OCI-LY3 (cell line): ENCODE results near the gene JMJD8.

Experiments
- H2AFZ ChIP-seq: fragments of 200-600, 300-600 bp; shearing (Covaris generic); 2 replicates; pipeline ENCODE4 v1.6.0; 2014; ENCODE audit warnings: antibody characterized with exemption, low read depth, low read length
- H3K27ac ChIP-seq: fragments of 200-600, 300-600 bp; sonication (generic); 2 replicates; pipeline ENCODE4 v1.5.1; 2014; ENCODE audit warnings: mild to moderate bottlenecking, low read length, moderate library complexity, mixed read lengths
- H3K27me3 ChIP-seq: fragments of 200-600, 300-600 bp; sonication (generic); 2 replicates; pipeline ENCODE4 v1.6.1; 2014; ENCODE audit warnings: low read depth, low read length, mixed read lengths
- H3K36me3 ChIP-seq: fragments of 200-600, 300-600 bp; sonication (generic); replicated peaks from 2 replicates; pipeline ENCODE3; 2014; ENCODE audit warnings: low read depth, low read length, mixed read lengths
- H3K4me1 ChIP-seq: fragments of 300-600, 200-600 bp; sonication (generic); 2 replicates; pipeline ENCODE4 v1.6.1; 2014; ENCODE audit warnings: low read length, mixed read lengths
- H3K4me2 ChIP-seq: fragments of 200-600, 300-600 bp; sonication (generic); 2 replicates; pipeline ENCODE4 v1.6.1; 2014; ENCODE audit warnings: low read length, mixed read lengths
- H3K4me3 ChIP-seq: fragments of 300-600, 200-600 bp; sonication (generic); 2 replicates; pipeline ENCODE4 v1.5.1; 2014; ENCODE audit warnings: antibody characterized with exemption, mild to moderate bottlenecking, low read length, moderate library complexity
- H3K79me2 ChIP-seq: fragments of 300-600, 200-600 bp; shearing (Covaris generic); 2 replicates; pipeline ENCODE4 v1.6.1; 2014; ENCODE audit warnings: mild to moderate bottlenecking, low read length, mixed read lengths
- H3K9ac ChIP-seq: fragments of 300-600, 200-600 bp; shearing (Covaris generic); 2 replicates; pipeline ENCODE4 v1.6.0; 2014; ENCODE audit warnings: mild to moderate bottlenecking, low read length, moderate library complexity
- H3K9me3 ChIP-seq: fragments of 200-600, 300-600 bp; shearing (Covaris generic); 2 replicates; pipeline ENCODE4 v1.6.1; 2014; ENCODE audit warnings: low read length, mixed read lengths; ENCODE audit not compliant: insufficient read depth
- H4K20me1 ChIP-seq: fragments of 200-600, 300-600 bp; sonication (generic); 2 replicates; pipeline ENCODE4 v1.6.1; 2016; ENCODE audit warnings: low read length, mixed read lengths; ENCODE audit not compliant: insufficient read depth
- EZH2phosphoT487 ChIP-seq: fragments of 200-600 bp; shearing (Covaris generic); IDR thresholded peaks from 2 replicates; pipeline ENCODE4 v1.6.1; 2018; ENCODE audit warnings: antibody characterized with exemption, mixed run types, low read depth
- TF ChIP-seq, protein P1 (sequence below): fragments of 200-600, 300-600 bp; sonication (generic); IDR thresholded peaks from 2 replicates; pipeline ENCODE4 v1.5.1; 2014; ENCODE audit warnings: antibody characterized with exemption, low read length, low read depth

Gene JMJD8

DNA sequence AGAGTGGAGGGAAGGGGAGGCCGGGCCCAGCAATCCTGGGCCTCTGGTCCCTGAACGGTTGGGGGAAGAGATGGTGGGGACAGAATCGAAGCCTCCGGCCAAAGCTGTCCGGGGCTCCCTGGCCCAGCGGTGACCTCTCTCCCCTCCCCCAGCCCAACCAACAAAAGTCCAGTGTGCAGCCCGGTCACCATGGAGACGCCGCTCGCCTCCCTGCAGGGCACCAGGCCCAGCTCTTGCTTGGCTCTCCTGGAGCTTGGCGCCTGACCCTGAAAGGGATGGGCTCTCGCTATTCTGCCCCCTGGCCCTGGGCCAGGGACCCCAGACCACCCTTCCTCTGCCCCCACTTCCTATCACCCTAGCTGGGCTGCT is 32.0 kb upstream of the JMJD8 start:
- Histone ChIP-seq H4K20me1 (no peaks in the 10 kb centered on the region), H3K4me1 (peaks cover 10% of the 10 kb centered on the region; the same call in 1 of the 2 replicates), H3K9me3 (no peaks in the 10 kb centered on the region), H3K4me2 (no peak overlapping the region), H3K36me3 (no peaks in the 10 kb centered on the region), H3K27ac (no peak overlapping the region), H3K79me2 (no peaks in the 10 kb centered on the region), H2AFZ (no peak overlapping the region), H3K4me3 (no peak overlapping the region), H3K9ac (no peak overlapping the region), H3K27me3 (no peaks in the 10 kb centered on the region; the same call in 1 of the 2 replicates)
- TF ChIP-seq EZH2phosphoT487 = no peak

DNA sequence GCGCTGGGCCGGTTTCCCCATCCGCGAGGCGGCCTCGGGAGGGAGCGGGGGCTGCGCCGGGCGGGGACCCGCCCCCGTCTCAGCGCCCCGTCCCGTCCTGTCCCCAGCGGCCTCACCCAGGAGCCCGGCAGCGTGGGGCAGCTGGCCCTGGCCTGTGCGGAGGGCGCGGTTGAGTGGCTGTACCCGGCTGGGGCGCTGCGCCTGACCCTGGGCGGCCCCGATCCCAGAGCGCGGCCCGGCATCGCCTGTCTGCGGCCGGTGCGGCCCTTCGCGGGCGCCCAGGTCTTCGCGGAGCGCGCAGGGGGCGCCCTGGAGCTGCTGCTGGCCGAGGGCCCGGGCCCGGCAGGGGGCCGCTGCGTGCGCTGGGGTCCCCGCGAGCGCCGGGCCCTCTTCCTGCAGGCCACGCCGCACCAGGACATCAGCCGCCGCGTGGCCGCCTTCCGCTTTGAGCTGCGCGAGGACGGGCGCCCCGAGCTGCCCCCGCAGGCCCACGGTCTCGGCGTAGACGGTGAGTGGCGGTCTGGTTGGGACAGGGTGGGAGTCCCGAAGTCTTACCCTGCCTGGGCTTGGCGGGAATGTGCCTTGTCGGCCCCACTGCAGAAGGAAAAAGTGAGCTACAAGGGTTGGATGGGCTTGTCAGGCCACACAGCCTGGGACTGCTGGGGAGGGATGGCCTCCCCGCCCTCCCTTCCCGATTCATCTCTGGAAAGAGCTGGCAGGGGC is 31.5 kb upstream of the JMJD8 start:
- Histone ChIP-seq H3K36me3 (no peaks in the 10 kb centered on the region), H3K9ac (no peak overlapping the region), H3K27ac (no peak overlapping the region), H2AFZ (no peak overlapping the region), H3K27me3 (peaks cover 4% of the 10 kb centered on the region; the same call in 1 of the 2 replicates), H3K9me3 (no peaks in the 10 kb centered on the region), H4K20me1 (no peaks in the 10 kb centered on the region), H3K4me1 (peaks cover 10% of the 10 kb centered on the region; the same call in 1 of the 2 replicates), H3K79me2 (no peaks in the 10 kb centered on the region), H3K4me3 (no peak overlapping the region), H3K4me2 (no peak overlapping the region)
- TF ChIP-seq, protein P1, sequence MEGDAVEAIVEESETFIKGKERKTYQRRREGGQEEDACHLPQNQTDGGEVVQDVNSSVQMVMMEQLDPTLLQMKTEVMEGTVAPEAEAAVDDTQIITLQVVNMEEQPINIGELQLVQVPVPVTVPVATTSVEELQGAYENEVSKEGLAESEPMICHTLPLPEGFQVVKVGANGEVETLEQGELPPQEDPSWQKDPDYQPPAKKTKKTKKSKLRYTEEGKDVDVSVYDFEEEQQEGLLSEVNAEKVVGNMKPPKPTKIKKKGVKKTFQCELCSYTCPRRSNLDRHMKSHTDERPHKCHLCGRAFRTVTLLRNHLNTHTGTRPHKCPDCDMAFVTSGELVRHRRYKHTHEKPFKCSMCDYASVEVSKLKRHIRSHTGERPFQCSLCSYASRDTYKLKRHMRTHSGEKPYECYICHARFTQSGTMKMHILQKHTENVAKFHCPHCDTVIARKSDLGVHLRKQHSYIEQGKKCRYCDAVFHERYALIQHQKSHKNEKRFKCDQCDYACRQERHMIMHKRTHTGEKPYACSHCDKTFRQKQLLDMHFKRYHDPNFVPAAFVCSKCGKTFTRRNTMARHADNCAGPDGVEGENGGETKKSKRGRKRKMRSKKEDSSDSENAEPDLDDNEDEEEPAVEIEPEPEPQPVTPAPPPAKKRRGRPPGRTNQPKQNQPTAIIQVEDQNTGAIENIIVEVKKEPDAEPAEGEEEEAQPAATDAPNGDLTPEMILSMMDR = no peak
- TF ChIP-seq EZH2phosphoT487 = no peak

DNA sequence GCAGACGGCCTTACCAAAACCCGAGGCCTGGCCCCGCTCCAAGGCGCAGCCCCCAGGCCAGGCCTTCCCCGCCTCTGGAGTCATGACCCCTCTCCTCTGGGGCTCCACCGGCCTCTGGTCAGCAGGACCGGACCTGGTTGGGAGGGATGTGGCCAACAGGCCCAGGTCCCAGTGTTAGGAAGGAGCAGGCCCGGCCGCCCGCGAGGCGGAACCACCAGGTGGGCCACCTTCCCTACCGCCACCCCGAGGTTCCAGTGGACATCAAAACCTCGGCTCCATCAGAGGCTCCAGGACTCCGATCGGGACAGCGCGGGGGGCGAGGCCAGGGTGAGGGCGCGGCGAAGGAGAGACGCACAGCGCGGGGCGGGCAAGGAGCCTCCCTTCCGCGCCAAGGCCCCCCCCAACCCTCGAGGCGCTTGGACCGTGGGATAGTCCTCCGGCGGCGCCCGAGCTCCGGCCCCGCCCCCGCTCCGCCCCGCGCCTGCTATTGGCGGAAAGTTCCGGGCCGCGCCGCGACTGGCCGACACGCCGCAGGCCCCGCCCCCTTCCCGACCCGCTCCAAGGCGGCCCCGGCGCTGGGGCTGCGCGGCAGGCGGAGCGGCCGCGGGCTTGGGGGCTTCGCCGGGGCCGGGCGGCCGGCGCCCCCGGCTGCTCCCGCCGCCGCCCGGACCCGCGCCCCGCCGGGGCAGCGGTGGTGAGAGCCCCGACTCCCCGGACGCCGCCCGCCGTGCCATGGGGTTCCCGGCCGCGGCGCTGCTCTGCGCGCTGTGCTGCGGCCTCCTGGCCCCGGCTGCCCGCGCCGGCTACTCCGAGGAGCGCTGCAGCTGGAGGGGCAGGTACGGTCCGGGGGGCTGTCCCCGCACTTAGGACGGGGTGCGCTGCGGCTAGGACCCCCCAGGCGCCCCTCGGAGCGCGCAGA is 30.7 kb upstream of the JMJD8 start, which contains the start of gene METRN:
Gene METRN, plus strand, starts transcription at position 561 of the 919 bp plus-strand sequence. Its CDS starts 172 bp downstream, at position 733.
- no peaks in the 10 kb centered on the region for H3K36me3 ChIP-seq
- peaks cover 6% of the 10 kb centered on the region; the same call in 1 of the 2 replicates for H3K4me1 ChIP-seq
- no peaks in the 10 kb centered on the region for H3K79me2 ChIP-seq
- H3K9me3 ChIP-seq = no peaks in the 10 kb centered on the region
- no peak for TF ChIP-seq EZH2phosphoT487
- TF ChIP-seq, protein P1 = no peak
- no peak within 1 kb of the TSS for H3K4me3 ChIP-seq
- H2AFZ ChIP-seq = no peak within 1 kb of the TSS
- H3K9ac ChIP-seq = no peak within 1 kb of the TSS
- no peak within 1 kb of the TSS for H3K27ac ChIP-seq
- no peaks in the 10 kb centered on the region for H4K20me1 ChIP-seq
- no peak within 1 kb of the TSS for H3K4me2 ChIP-seq
- peaks cover 12% of the 10 kb centered on the region for H3K27me3 ChIP-seq

DNA sequence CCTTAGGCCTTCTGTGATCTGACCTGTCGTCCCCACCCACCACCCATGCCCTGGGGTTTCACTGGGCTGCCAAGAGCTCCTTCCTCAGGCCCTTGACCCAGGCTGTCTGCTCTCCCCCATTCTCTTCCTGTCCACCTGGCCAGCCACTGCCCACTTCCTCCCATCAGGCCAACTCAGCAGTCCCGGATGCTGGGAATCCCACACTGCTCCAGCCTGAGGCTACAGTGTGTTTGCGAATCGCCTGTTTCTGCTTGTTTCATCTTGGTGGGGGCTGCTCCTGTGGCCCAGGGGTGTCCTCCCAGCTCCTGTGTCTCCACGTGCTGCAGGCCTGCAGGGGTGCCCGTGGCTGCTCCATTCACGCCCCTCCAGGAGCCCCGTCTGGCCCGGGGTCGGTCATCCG is 29.9 kb upstream of the JMJD8 start:
- no peaks in the 10 kb centered on the region for H3K36me3 ChIP-seq
- H3K27me3 ChIP-seq = peaks cover 18% of the 10 kb centered on the region
- no peak overlapping the region for H3K4me3 ChIP-seq
- no peaks in the 10 kb centered on the region for H3K9me3 ChIP-seq
- H3K4me2 ChIP-seq = no peak overlapping the region
- TF ChIP-seq, protein P1 = no peak
- TF ChIP-seq EZH2phosphoT487 = no peak
- H3K9ac ChIP-seq = no peak overlapping the region
- no peak overlapping the region for H2AFZ ChIP-seq
- no peaks in the 10 kb centered on the region for H3K79me2 ChIP-seq
- H3K27ac ChIP-seq = no peak overlapping the region
- no peaks in the 10 kb centered on the region for H4K20me1 ChIP-seq
- peaks cover 1% of the 10 kb centered on the region; the same call in 1 of the 2 replicates for H3K4me1 ChIP-seq
